ENCODE results near the gene GPR26. TPM values are rescaled to one million over a fixed set of nuclear protein-coding genes. Genes with fewer than 3 reads are reported as not detected.

Gene GPR26
- not detected for total RNA-seq

GRCh38 chr10:123666318-123667236, at the start of gene GPR26:
GPR26 (plus strand) TSS chr10:123666355; CDS start chr10:123666408, 53 bp downstream.
- ChIA-PET CTCF (no interaction called here), POLR2A (no interaction called here)
- H3K36me3 Mint-ChIP-seq (ENCODE audit: low read depth), result no peaks in the 10 kb centered on the region
- H3K9me3 Mint-ChIP-seq, result no peaks in the 10 kb centered on the region
- H3K4me1 Mint-ChIP-seq, result no peaks in the 10 kb centered on the region
- H3K4me3 Mint-ChIP-seq, result no peak within 1 kb of the TSS
- no peak within 1 kb of the TSS for H3K27ac Mint-ChIP-seq
- no peak for DNase-seq
- peaks cover 11% of the 10 kb centered on the region for H3K27me3 Mint-ChIP-seq

GRCh38 chr10:123618224-123618623, 47.9 kb upstream of the GPR26 start:
- Mint-ChIP-seq H3K27ac (no peak overlapping the region), H3K9me3 (peaks cover 3% of the 10 kb centered on the region)
- CTCF ChIA-PET, result interaction anchor here (0.6 kb wide), 1 partner anchor 8 kb away, joined by 3 read pairs; no protein-coding TSS in a partner anchor

GRCh38 chr10:123619067-123619855, 46.9 kb upstream of the GPR26 start:
- Mint-ChIP-seq H3K4me1 (no peaks in the 10 kb centered on the region), H3K4me3 (no peak overlapping the region), H3K9me3 (peaks cover 3% of the 10 kb centered on the region), H3K27ac (no peak overlapping the region), H3K27me3 (no peaks in the 10 kb centered on the region), H3K36me3 (ENCODE audit: low read depth) (no peaks in the 10 kb centered on the region)
- CTCF ChIA-PET, result no interaction called here
- POLR2A ChIA-PET, result interaction anchor here (0.5 kb wide), 1 partner anchor 109 kb away, joined by 3 read pairs; no protein-coding TSS in a partner anchor
- DNase-seq, result no peak

More at GRCh38 chr10:123618224-123618623, 47.9 kb upstream of the GPR26 start:
- Mint-ChIP-seq H3K36me3 (ENCODE audit: low read depth) (no peaks in the 10 kb centered on the region), H3K27me3 (no peaks in the 10 kb centered on the region), H3K4me3 (no peak overlapping the region), H3K4me1 (no peaks in the 10 kb centered on the region)
- POLR2A ChIA-PET, result no interaction called here
- no peak for DNase-seq

GRCh38 chr10:123620621-123621020, 45.5 kb upstream of the GPR26 start:
- peaks cover 3% of the 10 kb centered on the region for H3K9me3 Mint-ChIP-seq
- H3K27me3 Mint-ChIP-seq, result no peaks in the 10 kb centered on the region
- no peak overlapping the region for H3K27ac Mint-ChIP-seq
- no peak overlapping the region for H3K4me3 Mint-ChIP-seq
- ChIA-PET POLR2A (no interaction called here), CTCF (interaction anchor here (0.6 kb wide), 1 partner anchor 868 kb away, joined by 4 read pairs; no protein-coding TSS in a partner anchor)
- DNase-seq, result no peak
- no peaks in the 10 kb centered on the region for H3K4me1 Mint-ChIP-seq
- H3K36me3 Mint-ChIP-seq (ENCODE audit: low read depth), result no peaks in the 10 kb centered on the region

GRCh38 chr10:123621492-123621891, 44.7 kb upstream of the GPR26 start:
- Mint-ChIP-seq H3K4me3 (no peak overlapping the region), H3K36me3 (ENCODE audit: low read depth) (no peaks in the 10 kb centered on the region), H3K9me3 (no peaks in the 10 kb centered on the region), H3K27ac (no peak overlapping the region), H3K27me3 (no peaks in the 10 kb centered on the region), H3K4me1 (no peaks in the 10 kb centered on the region)
- ChIA-PET CTCF (no interaction called here), POLR2A (no interaction called here)
- no peak for DNase-seq

GRCh38 chr10:123621916-123622315, 44.2 kb upstream of the GPR26 start:
- no peak for DNase-seq
- Mint-ChIP-seq H3K4me1 (no peaks in the 10 kb centered on the region), H3K4me3 (no peak overlapping the region), H3K27ac (no peak overlapping the region), H3K36me3 (ENCODE audit: low read depth) (no peaks in the 10 kb centered on the region), H3K9me3 (no peaks in the 10 kb centered on the region), H3K27me3 (no peaks in the 10 kb centered on the region)
- POLR2A ChIA-PET, result no interaction called here
- CTCF ChIA-PET, result no interaction called here

GRCh38 chr10:123622381-123622780, 43.8 kb upstream of the GPR26 start:
- H3K27me3 Mint-ChIP-seq, result peaks cover 2% of the 10 kb centered on the region
- no peak for DNase-seq
- H3K9me3 Mint-ChIP-seq, result no peaks in the 10 kb centered on the region
- CTCF ChIA-PET, result no interaction called here
- POLR2A ChIA-PET, result no interaction called here
- no peak overlapping the region for H3K27ac Mint-ChIP-seq
- no peaks in the 10 kb centered on the region for H3K4me1 Mint-ChIP-seq
- H3K4me3 Mint-ChIP-seq, result no peak overlapping the region
- no peaks in the 10 kb centered on the region for H3K36me3 Mint-ChIP-seq (ENCODE audit: low read depth)

- Mint-ChIP-seq H3K27ac (no peak overlapping the region), H3K4me1 (no peaks in the 10 kb centered on the region), H3K4me3 (no peak overlapping the region), H3K27me3 (peaks cover 2% of the 10 kb centered on the region), H3K36me3 (ENCODE audit: low read depth) (no peaks in the 10 kb centered on the region), H3K9me3 (no peaks in the 10 kb centered on the region)
- DNase-seq, result no peak
- ChIA-PET CTCF (no interaction called here), POLR2A (no interaction called here)
Observed at GRCh38 chr10:123624086-123624485, 42.1 kb upstream of the GPR26 start.

- no peaks in the 10 kb centered on the region for H3K9me3 Mint-ChIP-seq
- ChIA-PET CTCF (no interaction called here), POLR2A (no interaction called here)
- no peaks in the 10 kb centered on the region for H3K4me1 Mint-ChIP-seq
- no peak for DNase-seq
- H3K36me3 Mint-ChIP-seq (ENCODE audit: low read depth), result no peaks in the 10 kb centered on the region
- no peak overlapping the region for H3K4me3 Mint-ChIP-seq
- H3K27ac Mint-ChIP-seq, result no peak overlapping the region
- H3K27me3 Mint-ChIP-seq, result peaks cover 8% of the 10 kb centered on the region
Observed at GRCh38 chr10:123633106-123633505, 33.0 kb upstream of the GPR26 start.

GRCh38 chr10:123633636-123634035, 32.5 kb upstream of the GPR26 start:
- POLR2A ChIA-PET, result no interaction called here
- DNase-seq, result no peak
- CTCF ChIA-PET, result no interaction called here
- Mint-ChIP-seq H3K9me3 (no peaks in the 10 kb centered on the region), H3K27me3 (peaks cover 8% of the 10 kb centered on the region), H3K4me3 (no peak overlapping the region), H3K36me3 (ENCODE audit: low read depth) (no peaks in the 10 kb centered on the region), H3K27ac (no peak overlapping the region), H3K4me1 (no peaks in the 10 kb centered on the region)

GRCh38 chr10:123634221-123634620, 31.9 kb upstream of the GPR26 start:
- no peaks in the 10 kb centered on the region for H3K4me1 Mint-ChIP-seq
- DNase-seq, result no peak
- H3K36me3 Mint-ChIP-seq (ENCODE audit: low read depth), result no peaks in the 10 kb centered on the region
- no peaks in the 10 kb centered on the region for H3K9me3 Mint-ChIP-seq
- H3K27me3 Mint-ChIP-seq, result peaks cover 8% of the 10 kb centered on the region
- no peak overlapping the region for H3K4me3 Mint-ChIP-seq
- ChIA-PET POLR2A (no interaction called here), CTCF (no interaction called here)
- no peak overlapping the region for H3K27ac Mint-ChIP-seq

GRCh38 chr10:123635131-123635530, 31.0 kb upstream of the GPR26 start:
- POLR2A ChIA-PET, result no interaction called here
- Mint-ChIP-seq H3K27ac (no peak overlapping the region), H3K4me1 (no peaks in the 10 kb centered on the region), H3K27me3 (peaks cover 5% of the 10 kb centered on the region), H3K4me3 (no peak overlapping the region), H3K9me3 (no peaks in the 10 kb centered on the region), H3K36me3 (ENCODE audit: low read depth) (no peaks in the 10 kb centered on the region)
- no peak for DNase-seq
- CTCF ChIA-PET, result no interaction called here

GRCh38 chr10:123635745-123636144, 30.4 kb upstream of the GPR26 start:
- Mint-ChIP-seq H3K36me3 (ENCODE audit: low read depth) (no peaks in the 10 kb centered on the region), H3K9me3 (no peaks in the 10 kb centered on the region), H3K4me3 (no peak overlapping the region), H3K27me3 (peaks cover 5% of the 10 kb centered on the region), H3K4me1 (no peaks in the 10 kb centered on the region), H3K27ac (no peak overlapping the region)
- ChIA-PET CTCF (no interaction called here), POLR2A (no interaction called here)
- DNase-seq, result no peak
